Subcutaneous abdominal adipose tissue (tissue), 5 donors: ENCODE results near the gene UQCRH.
A peak's percentile ranks its signal among the peaks of the same experiment; 100 is the strongest.
"Not testable (repeated sequence)": the region's sequence is repeated elsewhere in the genome, so short reads cannot be mapped to it uniquely, and the experiment has no call there.

Experiments
- H3K27ac ChIP-seq: one replicate; pipeline ENCODE4 v1.7.0; 2013; ENCODE audit warnings: low read depth, mild to moderate bottlenecking, inconsistent platforms, low read length, moderate library complexity
- H3K27me3 ChIP-seq, 5 donors: one replicate each; pipeline ENCODE4 v1.7.0; 2013; ENCODE audit warnings: low read length in 5 of 5, inconsistent platforms in 1 of 5; ENCODE audit not compliant: control insufficient read depth in 5 of 5, insufficient read depth in 4 of 5
- H3K36me3 ChIP-seq, 5 donors: one replicate each; pipeline ENCODE4 v1.7.0; 2013; ENCODE audit warnings: low read length in 5 of 5; ENCODE audit not compliant: control insufficient read depth in 5 of 5, insufficient read depth in 5 of 5
- H3K4me1 ChIP-seq, 5 donors: one replicate each; pipeline ENCODE4 v1.7.0; 2013; ENCODE audit warnings: low read length in 5 of 5, mild to moderate bottlenecking in 3 of 5, moderate library complexity in 1 of 5; ENCODE audit not compliant: control insufficient read depth in 5 of 5, insufficient read depth in 5 of 5
- H3K4me3 ChIP-seq, 5 donors: one replicate each; pipeline ENCODE4 v1.7.0; 2013; ENCODE audit warnings: low read length in 5 of 5, low read depth in 1 of 5
- H3K9ac ChIP-seq, 5 donors: one replicate each; pipeline ENCODE4 v1.7.0; 2013; ENCODE audit warnings: low read length in 5 of 5, mild to moderate bottlenecking in 4 of 5, moderate library complexity in 3 of 5
- H3K9me3 ChIP-seq, 5 donors: one replicate each; pipeline ENCODE4 v1.7.0; 2013; ENCODE audit warnings: low read length in 5 of 5; ENCODE audit not compliant: control insufficient read depth in 5 of 5
- donor health status: healthy.
- donor health status: healthy.
- donor health status: healthy.
- donor health status: healthy.
- donor health status: healthy.

The UQCRH gene

DNA sequence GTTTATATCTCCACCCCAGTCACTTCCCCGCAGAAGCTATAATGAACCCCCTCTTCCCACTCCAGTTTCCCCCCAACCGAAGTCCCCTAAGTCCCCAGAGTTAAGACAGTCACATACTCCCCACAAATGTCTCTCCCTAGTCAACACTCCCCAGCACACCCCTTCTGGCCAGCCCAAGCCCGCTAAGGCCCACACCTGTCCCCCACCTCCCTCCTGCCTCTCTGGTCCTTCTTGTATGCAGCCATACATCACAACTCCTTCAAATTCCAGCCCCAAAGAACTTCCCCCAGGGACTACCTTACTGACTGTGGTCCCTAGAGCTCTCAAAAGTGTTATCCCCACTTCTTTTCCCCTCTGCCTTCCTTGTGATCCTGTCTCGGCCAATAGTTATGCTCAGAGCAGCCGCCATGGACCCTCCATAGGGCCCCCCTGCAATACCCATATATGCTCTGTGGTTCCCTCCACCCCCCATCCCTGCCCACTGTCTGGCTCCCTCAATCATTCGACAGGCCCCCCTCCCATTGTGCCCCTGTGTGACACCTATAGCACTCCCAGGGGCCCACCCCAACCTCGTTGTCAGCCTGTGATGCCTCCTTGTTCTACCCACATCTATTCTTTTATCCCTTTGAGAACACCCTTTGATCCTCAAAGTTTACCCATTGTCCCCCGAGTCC is 39.3 kb downstream of the UQCRH start:
- no peak overlapping the region for H3K4me3 ChIP-seq
- peaks cover 0 to 22% (median 15%) of the 10 kb centered on the region in 5 donors for H3K4me1 ChIP-seq
- H3K9me3 ChIP-seq, result no peaks in the 10 kb centered on the region
- H3K36me3 ChIP-seq, result peaks cover 8 to 40% (median 32%) of the 10 kb centered on the region in 5 donors
- H3K27me3 ChIP-seq, result no peaks in the 10 kb centered on the region
- H3K9ac ChIP-seq, result peak overlapping the region in 1 of 5 donors; percentile 59
- peak overlapping the region; percentile 96 for H3K27ac ChIP-seq

DNA sequence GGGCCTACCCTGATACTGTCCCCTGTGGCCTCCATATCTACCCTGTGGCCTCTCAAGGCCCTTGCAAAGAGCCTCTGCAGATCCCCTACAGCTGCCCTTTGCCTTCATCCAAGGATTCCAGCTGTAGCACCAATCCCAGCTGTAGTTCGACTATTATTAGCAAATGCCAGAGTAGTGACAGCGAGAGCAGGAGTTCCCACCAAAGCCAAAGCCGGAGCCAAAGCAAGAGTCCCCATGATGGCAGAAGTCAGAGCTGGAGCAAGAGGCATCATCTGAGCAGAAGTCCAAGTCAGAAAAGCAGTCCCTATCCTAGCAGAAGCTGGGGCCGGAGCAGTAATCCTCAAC is 39.8 kb downstream of the UQCRH start:
- H3K4me3 ChIP-seq, result no peak overlapping the region
- H3K9ac ChIP-seq, result peak overlapping the region in 1 of 5 donors; percentile 7
- H3K9me3 ChIP-seq, result no peaks in the 10 kb centered on the region
- H3K27me3 ChIP-seq, result no peaks in the 10 kb centered on the region
- H3K27ac ChIP-seq, result no peak overlapping the region
- H3K4me1 ChIP-seq, result peaks cover 0 to 22% (median 15%) of the 10 kb centered on the region in 5 donors
- H3K36me3 ChIP-seq, result peaks cover 8 to 40% (median 32%) of the 10 kb centered on the region in 5 donors

DNA sequence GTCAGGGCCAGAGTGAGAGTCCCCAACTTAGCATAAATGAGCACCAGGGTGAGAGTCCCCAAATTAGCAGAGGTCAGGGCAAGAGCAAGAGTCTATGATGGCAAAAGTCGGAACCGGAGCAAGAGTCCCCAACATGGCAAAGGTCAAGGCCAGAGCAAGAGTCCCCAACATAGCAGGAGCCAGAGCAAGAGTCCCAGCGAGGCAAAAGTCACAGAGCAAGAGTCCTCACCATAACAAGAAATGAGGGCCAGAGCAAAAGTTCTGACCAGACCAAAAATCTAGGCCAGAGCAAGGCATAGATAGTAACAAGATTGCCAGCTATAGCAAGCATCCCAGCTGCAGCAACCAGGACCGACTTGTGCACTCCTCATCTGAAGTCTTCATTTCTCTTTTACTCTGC is 40.2 kb downstream of the UQCRH start:
- peaks cover 8 to 40% (median 32%) of the 10 kb centered on the region in 5 donors for H3K36me3 ChIP-seq
- no peak overlapping the region for H3K4me3 ChIP-seq
- H3K9me3 ChIP-seq, result no peaks in the 10 kb centered on the region
- peaks cover 0 to 22% (median 15%) of the 10 kb centered on the region in 5 donors for H3K4me1 ChIP-seq
- no peaks in the 10 kb centered on the region for H3K27me3 ChIP-seq
- no peak overlapping the region for H3K27ac ChIP-seq
- H3K9ac ChIP-seq, result peak overlapping the region in 2 of 5 donors; percentile 7 to 43

DNA sequence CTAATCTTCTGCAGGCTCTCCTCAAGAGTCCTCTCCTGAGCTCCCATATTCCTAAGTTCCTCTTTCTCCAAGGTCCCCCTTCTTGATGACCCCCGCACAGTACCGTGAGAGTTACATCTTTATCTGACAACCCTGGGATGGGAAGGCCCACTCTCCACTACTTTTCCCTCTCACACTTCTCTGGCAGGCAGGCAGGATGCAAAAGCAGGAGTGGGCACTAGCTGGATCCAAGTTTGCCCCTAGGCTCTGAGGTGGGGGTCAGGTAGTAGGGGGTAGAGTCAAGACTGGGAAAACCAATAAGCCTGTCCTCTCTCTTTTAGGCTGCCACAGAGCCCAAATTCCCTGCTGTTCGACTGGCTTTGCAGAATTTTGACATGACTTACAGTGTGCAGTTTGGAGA is 41.0 kb downstream of the UQCRH start:
- H3K4me1 ChIP-seq, result peaks cover 0 to 22% (median 13%) of the 10 kb centered on the region in 5 donors
- no peak overlapping the region for H3K9ac ChIP-seq
- no peak overlapping the region for H3K27ac ChIP-seq
- no peaks in the 10 kb centered on the region for H3K9me3 ChIP-seq
- peaks cover 8 to 43% (median 35%) of the 10 kb centered on the region in 5 donors for H3K36me3 ChIP-seq
- H3K27me3 ChIP-seq, result no peaks in the 10 kb centered on the region
- no peak overlapping the region for H3K4me3 ChIP-seq

DNA sequence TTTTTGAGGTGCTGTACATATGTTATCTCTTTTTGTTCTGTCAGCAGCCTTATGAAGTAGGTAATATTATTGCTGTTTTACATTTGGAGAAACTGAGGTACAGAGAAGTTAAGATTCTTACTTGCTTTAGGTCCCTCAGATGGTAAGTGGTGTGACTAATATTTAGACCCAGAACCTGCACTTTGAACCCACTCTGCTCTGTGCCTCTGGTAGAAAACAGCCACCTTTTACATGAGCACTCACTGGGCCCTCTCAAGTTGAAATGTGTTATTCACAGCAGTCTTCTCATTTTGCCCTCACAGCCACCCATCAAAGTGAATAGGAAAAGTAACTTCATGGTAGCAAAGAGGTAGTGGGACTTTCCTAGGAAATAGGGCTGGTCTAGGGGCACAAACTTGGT is 41.8 kb downstream of the UQCRH start:
- peaks cover 13 to 50% (median 41%) of the 10 kb centered on the region in 5 donors for H3K36me3 ChIP-seq
- no peak overlapping the region for H3K9ac ChIP-seq
- peaks cover 0 to 14% (median 9%) of the 10 kb centered on the region in 5 donors for H3K4me1 ChIP-seq
- H3K27me3 ChIP-seq, result no peaks in the 10 kb centered on the region
- no peaks in the 10 kb centered on the region for H3K9me3 ChIP-seq
- no peak overlapping the region for H3K4me3 ChIP-seq
- H3K27ac ChIP-seq, result no peak overlapping the region

DNA sequence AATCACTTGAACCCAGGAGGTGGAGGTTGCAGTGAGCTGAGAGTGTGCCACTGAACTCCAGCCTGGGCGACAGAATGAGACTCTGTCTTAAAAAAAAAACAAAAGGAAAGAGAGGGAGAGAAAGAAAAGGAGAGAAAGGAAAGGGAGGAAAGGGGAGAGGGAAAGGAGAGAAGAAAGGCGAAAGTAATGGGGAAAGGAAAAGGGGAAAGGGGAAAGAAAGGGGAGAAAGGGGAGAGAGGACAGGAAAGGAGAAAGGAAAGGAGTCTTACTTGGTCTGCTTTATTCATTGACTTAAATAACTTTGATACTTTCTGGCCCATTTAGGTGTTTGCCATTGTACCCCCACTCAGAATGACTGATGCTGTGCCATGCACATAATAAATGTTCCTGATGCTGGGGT is 48.9 kb downstream of the UQCRH start:
- Histone ChIP-seq H3K27me3 (no peaks in the 10 kb centered on the region), H3K27ac (no peak overlapping the region), H3K4me3 (no peak overlapping the region), H3K36me3 (peaks cover 16 to 60% (median 50%) of the 10 kb centered on the region in 5 donors), H3K9ac (no peak overlapping the region), H3K9me3 (no peaks in the 10 kb centered on the region), H3K4me1 (peaks cover 0 to 3% (median 0%) of the 10 kb centered on the region in 5 donors)

DNA sequence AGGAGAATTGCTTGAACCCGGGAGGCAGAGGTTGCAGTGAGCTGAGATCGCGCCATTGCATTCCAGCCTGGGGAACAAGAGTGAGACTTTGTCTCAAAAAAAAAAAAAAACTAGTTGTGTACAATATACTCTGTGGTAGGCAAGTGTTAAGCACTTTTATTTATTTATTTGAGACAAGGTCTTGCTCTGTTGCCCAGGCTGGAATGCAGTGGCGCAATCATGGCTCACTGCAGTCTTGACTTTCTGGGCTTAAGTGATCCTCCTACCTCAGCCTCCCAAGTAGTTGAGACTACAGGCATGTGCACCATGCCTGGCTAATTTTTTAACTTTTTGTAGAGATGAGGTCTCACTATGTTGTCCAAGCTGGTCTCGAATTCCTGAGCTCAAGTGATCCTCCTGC is 52.4 kb downstream of the UQCRH start:
- not testable (repeated sequence) for H3K9me3 ChIP-seq, H3K4me1 ChIP-seq, H3K4me3 ChIP-seq, H3K27ac ChIP-seq, H3K27me3 ChIP-seq, H3K9ac ChIP-seq
- peaks cover 12 to 58% (median 45%) of the 10 kb centered on the region in 5 donors for H3K36me3 ChIP-seq

DNA sequence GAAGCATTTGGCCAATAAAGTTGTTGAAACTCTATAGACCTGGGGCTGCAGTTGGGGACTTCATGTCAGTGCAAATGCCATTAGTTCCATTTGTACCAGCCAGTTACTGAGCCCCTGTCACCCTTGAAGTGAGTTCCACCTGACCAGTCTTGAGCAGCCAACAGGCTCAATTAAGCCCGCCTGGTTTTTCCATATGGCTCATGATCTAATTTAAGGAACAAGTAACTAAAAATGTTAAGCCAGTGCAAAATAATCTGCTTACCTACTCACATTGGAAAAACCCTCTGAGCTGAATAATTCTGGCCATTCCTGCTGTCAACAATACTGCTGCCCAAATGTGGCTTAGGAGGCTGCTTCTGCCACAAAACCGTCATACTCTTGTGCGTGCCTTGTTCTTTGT is 58.7 kb downstream of the UQCRH start:
- H3K27me3 ChIP-seq, result no peaks in the 10 kb centered on the region
- H3K9me3 ChIP-seq, result no peaks in the 10 kb centered on the region
- no peak overlapping the region for H3K4me3 ChIP-seq
- H3K27ac ChIP-seq, result no peak overlapping the region
- peaks cover 26 to 61% (median 45%) of the 10 kb centered on the region in 5 donors for H3K36me3 ChIP-seq
- peak overlapping the region in 1 of 5 donors; percentile 32 for H3K9ac ChIP-seq
- H3K4me1 ChIP-seq, result no peaks in the 10 kb centered on the region

DNA sequence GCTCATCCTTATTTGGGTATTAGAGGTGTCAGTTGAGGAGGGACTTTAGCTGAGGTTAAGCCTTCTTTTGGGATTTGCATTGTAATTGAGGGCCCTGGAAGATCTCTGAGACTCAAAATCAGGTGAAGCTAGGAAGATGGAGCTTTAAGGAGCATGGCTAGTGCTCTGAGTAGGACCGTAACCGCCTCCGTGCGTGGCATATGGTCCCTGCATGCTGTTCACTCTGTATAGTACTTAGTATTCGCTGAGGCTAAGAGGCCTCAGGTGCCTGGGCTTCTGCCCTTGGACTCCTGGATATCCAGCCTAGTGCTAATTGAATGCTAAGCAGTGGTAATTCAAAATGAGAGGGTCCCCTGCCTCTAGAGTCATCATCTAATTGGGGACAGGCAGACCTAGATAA is 59.6 kb downstream of the UQCRH start:
- Histone ChIP-seq H3K36me3 (peaks cover 23 to 62% (median 42%) of the 10 kb centered on the region in 5 donors), H3K9me3 (no peaks in the 10 kb centered on the region), H3K27ac (no peak overlapping the region), H3K4me3 (no peak overlapping the region), H3K9ac (no peak overlapping the region), H3K4me1 (no peaks in the 10 kb centered on the region), H3K27me3 (no peaks in the 10 kb centered on the region)

DNA sequence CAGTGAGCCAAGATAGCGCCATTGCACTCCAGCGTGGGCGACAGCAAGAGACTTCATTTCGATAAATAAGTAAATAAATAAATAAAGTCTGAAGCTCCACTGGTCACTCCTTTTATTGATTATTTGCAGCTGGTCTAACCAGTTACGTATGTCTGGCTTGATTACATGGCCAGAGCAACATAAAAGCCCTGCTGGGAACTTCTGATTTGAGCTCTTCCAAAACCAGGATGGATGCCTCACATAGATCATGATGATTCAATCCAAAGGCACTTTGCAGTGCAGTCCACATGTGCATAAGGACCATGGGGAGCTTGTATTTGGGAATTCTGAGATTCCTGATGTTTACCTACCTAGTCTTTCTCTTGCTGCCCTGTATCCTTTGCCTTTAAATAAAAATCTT is 61.1 kb downstream of the UQCRH start:
- no peak overlapping the region for H3K27ac ChIP-seq

More for the DNA sequence above, 61.1 kb downstream of the UQCRH start:
- Histone ChIP-seq H3K27me3 (no peaks in the 10 kb centered on the region), H3K9ac (no peak overlapping the region), H3K4me3 (no peak overlapping the region), H3K9me3 (no peaks in the 10 kb centered on the region), H3K36me3 (peaks cover 23 to 64% (median 48%) of the 10 kb centered on the region in 5 donors), H3K4me1 (peaks cover 0 to 12% (median 9%) of the 10 kb centered on the region in 5 donors)
